ENCODE results near the gene IGSF10.

Gene IGSF10

GRCh38 chr3:151462991-151463390 is 2.1 kb upstream of the IGSF10 start:
- DNase-seq, result no peak

DNA sequence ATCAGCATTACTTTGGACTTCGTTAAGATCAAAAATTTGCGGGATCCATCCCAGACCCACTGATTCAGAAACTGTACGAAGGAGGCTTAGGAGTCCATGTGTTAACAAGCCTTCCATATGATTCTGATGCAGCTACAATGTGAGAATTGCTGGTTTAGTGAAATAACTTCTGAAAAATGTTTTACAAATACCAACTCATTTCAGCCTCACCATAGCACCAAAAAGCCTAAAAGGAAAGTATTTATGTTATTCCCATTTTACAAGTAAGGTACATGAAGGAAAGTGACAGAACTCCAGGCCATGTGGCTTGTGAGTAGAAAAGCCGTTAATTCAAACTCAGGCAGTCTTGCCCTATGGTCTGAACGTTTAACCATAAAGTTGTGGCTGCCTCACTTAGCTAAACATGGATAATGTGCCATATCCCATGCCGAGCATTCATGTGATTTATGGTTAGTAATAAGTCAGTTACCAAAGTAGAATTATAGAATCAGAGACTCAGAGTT is 1.5 kb upstream of the IGSF10 start:
- DNase-seq, result no peak

- no peak for DNase-seq
Measured at GRCh38 chr3:151460228-151460627, 633 bp downstream of the IGSF10 start.

GRCh38 chr3:151459358-151459757 is 1.5 kb downstream of the IGSF10 start:
- no peak for DNase-seq

DNA sequence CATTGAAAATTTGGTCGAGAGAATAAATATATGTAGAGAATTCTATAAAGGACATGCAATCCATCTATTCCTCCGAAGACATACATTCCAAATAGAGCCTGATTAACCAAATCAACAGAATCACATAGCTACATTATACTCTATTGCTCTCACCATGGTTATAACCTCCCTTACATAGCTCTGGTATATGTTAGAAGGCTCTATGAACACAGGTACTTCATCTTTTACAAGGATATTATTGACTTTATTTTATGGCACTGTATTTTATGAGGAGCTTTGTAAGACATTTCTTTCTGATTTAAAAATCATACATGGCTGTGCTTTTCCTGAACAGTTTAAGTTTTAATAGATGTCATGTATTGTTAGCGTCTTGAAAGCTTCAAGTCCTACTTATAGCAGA is 4.8 kb downstream of the IGSF10 start:
- DNase-seq, result no peak

GRCh38 chr3:151452841-151453240 is 8.0 kb downstream of the IGSF10 start:
- DNase-seq, result no peak

GRCh38 chr3:151452368-151452767 is 8.5 kb downstream of the IGSF10 start:
- no peak for DNase-seq

DNA sequence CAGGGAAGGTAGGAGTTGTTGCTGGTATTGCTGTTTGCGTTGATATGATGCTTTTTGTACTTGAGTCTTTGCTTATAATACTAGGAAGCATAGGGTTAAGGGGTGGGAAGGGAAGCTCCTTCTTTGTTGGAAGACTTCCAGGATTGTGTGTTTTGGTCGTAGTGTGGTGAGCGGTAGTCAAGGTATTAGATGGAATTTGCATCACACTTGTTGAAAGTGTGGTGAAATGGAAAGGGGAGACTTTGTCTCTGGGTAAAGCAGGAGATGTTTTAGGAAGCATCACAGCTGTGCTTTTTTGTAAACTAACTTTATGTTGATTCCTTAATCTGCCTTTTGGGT is 14.9 kb downstream of the IGSF10 start:
- no peak for DNase-seq

DNA sequence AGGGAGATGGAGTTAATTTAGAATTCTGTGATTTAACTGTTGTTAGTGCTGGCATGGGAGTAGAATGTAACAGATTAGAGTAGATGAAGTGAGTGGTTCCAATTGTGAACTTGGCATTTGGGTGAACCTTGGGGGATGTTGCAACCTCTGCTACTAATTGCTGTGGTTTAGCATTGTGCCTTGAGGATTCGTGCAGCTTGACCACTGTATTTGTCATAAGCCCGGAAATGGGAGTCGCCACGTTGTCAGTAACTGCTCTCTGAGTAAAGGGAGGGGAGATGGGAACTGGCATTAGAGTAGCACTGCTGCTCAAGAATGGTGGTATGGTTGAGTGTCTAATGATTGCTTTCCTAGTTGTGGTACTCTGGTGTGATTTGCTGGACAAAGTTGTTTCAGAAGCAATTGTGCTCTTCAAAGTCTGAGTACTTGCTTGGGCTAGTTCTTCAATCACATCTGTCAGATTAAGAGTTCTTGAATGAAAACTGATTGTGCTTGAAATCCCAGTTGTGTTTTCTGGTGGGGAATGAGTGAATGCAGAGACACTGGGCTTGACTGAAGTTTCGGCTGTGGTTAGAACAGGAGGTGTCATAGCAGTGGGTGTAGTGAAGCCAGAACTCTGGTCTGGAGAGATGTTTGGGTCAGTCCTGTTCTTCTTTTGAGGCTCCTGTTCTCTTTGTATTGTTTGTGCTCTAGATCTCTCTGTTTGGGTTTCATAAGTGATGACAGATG is 15.4 kb downstream of the IGSF10 start:
- no peak for DNase-seq

- no peak for DNase-seq
Measured at GRCh38 chr3:151443583-151443982, 17.3 kb downstream of the IGSF10 start.

- no peak for DNase-seq
Measured at GRCh38 chr3:151440940-151441339, 19.9 kb downstream of the IGSF10 start.

GRCh38 chr3:151439652-151440125 is 21.2 kb downstream of the IGSF10 start:
- DNase-seq, result no peak

GRCh38 chr3:151437906-151438305 is 23.0 kb downstream of the IGSF10 start:
- DNase-seq, result no peak

- DNase-seq, result no peak
Measured at GRCh38 chr3:151436675-151437446, 24.0 kb downstream of the IGSF10 start.

GRCh38 chr3:151434151-151434890 is 26.5 kb downstream of the IGSF10 start:
- DNase-seq, result no peak

DNA sequence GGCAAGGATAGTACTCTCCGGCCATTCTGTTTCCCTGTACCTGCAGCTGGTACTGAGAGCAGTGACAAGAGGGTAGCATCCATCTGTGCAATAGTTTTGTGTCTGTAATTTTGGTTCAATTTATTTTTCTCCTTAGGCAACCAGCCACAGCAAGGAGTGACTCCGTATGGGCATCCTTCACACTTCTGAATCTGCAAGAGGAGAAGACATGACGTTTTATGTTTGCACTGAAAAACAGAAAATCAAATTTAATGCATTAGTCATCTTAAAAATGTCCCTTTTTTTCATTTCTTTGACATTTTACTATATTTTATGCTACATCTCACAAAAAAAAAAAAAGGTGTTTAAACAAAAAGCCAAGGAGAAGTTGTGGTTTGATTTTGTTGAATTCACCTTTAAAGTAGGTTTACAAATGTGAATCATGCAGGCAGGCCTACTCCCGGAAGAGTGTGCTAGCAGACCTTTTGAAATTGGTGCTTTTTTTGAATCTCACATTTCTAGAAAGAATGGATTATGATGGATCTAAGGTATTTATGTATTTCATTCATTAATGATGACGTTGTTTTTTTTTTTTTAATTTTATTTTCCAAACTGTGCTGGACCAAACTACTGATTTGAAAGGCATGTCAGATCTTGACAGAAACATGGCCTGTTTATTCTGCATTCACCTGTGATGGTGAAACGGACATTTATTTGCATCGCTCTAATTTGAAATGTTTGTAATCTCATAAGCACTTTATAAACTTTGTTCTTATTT is 28.1 kb downstream of the IGSF10 start:
- no peak for DNase-seq

DNA sequence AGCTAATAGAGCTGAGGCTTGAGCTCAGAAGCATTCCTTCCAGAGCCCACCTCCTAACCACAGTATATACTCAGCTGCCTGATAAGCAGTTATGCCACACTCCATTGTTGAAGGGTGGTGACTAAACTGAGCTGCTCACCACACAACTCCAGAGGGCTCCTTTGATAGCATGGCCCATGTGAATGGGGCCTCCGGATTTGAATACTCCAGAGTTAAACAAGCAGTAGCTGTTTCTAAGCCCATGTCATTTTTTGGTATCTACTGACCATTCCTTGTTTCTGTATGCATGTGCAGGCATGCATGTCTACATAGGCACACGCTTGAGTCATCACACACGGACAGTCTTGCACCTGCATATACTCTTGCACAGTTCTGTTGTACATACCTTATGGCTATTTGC is 28.9 kb downstream of the IGSF10 start:
- DNase-seq, result no peak

- DNase-seq, result no peak
Measured at GRCh38 chr3:151430821-151431484, 29.9 kb downstream of the IGSF10 start.

GRCh38 chr3:151428386-151428785 is 32.5 kb downstream of the IGSF10 start:
- no peak for DNase-seq

GRCh38 chr3:151426341-151426657 is 34.6 kb downstream of the IGSF10 start:
- DNase-seq, result no peak

DNA sequence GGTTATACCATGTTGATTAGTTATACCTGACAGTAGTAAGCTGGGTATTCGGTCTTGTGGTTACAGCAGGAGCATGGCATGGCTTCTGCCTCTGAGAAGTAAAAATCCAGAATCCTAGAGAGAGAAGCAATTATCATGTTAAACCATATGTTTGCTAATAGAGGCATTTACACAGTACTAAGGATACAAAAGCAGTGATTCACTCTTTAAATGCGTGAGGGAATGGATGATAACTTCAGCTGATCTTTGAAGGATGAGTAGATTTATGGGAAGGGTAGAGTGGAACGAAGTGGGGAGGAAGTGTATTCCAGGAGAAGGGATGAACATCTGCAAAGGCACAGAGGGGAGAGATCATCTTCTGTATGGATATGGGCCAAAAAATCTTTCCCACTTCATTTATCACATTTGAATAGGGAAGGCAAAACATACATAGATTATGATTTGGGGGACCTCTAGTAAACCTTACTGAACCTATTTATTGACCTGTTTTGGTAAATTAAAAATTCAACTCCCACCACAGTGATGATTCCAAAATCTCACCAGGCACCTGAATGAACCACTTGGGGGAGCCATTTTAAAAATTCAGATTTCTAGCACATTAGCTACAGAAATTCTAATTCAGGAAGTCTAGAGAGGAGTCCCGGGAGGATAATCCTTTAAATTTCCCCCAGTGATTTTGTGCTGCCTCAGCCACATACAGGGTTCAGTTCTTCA is 35.1 kb downstream of the IGSF10 start:
- DNase-seq, result no peak

DNA sequence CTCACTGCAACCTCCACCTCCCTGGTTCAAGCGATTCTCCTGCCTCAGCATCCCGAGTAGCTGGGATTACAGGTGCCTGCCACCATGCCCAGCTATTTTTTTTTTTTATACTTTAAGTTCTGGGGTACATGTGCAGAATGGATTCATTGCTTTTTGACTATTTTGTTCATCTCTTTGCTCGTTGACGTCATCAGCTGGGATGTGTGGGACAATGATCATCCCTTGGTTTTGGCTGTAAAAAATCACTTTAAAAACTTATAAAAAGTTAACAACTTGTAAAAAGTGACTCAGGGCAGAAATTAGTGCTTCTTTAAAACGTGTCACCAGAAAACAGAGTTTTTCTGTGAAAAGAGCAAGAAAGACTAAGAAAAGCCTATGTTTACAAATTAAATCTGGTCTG is 37.8 kb downstream of the IGSF10 start:
- DNase-seq, result no peak
